Peyer's patch (tissue), 4 donors: ENCODE results near the gene DPP3.

Experiments
- CTCF ChIP-seq, 6 experiments: fragments of 450-650 bp in 4 of 6; fragments of 200-600 bp in 2 of 6; sonication (generic) in 1 of 6; IDR thresholded peaks; one replicate each; pipeline ENCODE4 v1.5.1; 2017 to 2019; ENCODE audit warnings: antibody characterized with exemption in 6 of 6, mild to moderate bottlenecking in 3 of 6, moderate library complexity in 1 of 6
- POLR2A ChIP-seq, 2 donors: fragments of 450-650 bp; IDR thresholded peaks; one replicate each; pipeline ENCODE4 v1.5.1; 2017; ENCODE audit warnings: antibody characterized with exemption in 2 of 2, mild to moderate bottlenecking in 2 of 2, moderate library complexity in 2 of 2

GRCh38 chr11:66489636-66490035 lies 9.4 kb downstream of the DPP3 start:
- TF ChIP-seq POLR2A (IDR thresholded peaks at IDR 0.05) (no peak), CTCF (IDR thresholded peaks at IDR 0.05) (no peak)
